GM21360 (cell line): ENCODE data around the gene SPTBN1.

ENCODE experiments used
- ATAC-seq: cut with Tn5 transposase; IDR thresholded peaks from one replicate; pipeline ENCODE4 v1.9.1; 2021; ENCODE audit warnings: mild to moderate bottlenecking, moderate library complexity; ENCODE audit not compliant: unreplicated experiment

SPTBN1 gene

DNA sequence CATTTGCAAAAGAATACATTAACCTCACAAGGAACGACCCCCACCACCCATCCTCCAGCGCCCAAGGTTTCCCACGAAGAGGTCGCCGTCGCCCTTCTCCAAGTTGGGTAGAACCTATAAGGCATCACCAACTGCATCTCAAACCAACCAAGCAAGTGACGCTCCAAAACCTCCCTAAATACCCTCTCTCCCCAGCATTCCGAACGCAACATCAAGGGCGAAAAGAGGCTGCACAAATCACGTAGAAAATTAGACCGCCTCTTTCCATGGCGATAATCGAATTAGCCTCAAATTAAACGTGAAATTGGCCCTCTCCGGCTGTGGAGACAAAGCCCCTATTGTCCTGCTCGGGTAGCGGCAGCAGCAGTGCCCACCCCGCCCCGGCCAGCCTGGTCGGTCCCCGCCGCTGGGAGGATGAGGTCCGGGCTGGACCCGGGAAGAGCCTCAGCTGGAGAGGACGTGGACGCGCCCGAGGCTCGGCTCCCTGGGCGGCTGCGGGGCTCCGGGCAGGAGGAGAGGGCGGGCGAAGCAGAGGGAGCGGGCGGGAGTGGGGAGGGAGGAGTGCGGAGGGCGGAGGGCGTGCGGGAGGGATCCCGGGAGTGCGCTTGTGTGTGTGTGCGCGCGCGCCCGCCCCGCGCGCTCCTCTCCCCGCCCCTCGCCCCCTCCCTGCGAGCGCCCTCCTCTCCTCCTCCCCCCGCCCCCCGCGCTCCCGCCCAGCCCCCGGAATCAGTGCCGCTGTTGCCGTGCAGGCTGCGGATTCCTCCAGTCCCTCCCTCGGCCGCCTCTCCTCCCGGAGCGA, at the start of gene SPTBN1:
Gene SPTBN1 (plus strand): TSS at position 765 of the 799 bp plus-strand sequence. CDS start 70,092 bp downstream, outside the sequence.
- peak; percentile 44 for ATAC-seq

DNA sequence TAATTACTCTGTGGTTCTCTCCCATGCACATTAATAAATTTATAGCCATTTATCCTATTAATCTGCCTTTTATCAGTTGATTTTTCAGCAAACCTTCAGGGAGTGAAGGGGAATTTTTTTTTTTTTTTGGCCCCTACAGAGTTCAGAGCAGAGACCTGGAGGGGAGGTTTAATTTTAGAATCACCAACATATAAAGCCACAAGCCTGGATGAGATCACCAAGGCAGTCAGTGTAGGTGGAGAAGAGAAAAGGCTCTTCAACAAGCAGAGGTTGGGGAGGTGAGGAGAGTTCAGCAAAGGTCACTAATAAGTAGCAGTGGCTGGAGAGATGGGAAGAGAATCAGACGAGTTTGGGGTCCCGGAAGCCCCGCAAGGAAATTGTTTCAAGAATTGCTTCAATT, 48.4 kb upstream of the SPTBN1 start:
- no peak for ATAC-seq

DNA sequence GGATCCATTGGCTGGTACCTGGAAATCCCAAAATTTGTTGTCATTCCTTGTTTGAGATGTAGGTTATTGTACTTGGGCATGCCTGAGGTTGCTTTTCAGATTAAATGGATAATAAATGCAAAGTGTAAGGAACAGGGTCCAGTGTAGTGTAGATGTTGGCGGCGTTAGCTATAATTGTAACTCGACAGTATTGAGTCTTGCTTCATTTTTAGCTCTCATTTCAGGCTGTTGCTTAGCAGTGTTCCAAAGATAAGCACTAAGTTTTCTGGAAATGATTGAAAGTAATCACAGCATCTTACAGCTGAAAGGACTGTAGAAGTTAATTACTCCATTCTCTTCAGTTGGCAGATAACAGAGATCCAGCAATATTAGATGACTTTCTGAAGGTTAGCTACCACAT, 47.8 kb upstream of the SPTBN1 start:
- no peak for ATAC-seq

DNA sequence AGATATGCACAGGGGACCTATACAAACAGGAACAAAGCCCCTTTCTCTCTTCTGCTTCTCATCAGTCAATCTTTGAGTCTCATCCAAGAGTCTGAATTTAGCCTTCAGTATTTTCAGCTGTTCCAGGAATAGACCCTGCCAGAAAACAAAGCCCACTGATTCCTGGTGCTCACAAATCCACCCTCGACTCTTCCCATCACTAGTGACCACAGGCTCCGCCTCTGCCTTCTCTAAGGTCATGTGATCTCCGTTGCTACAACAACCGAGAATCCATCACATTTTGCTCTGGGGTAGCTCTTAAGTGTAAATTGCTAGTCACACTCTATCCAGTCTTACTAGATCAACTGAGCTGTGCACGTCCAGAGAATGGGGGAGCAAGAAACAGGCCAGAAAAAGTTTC, 46.4 kb upstream of the SPTBN1 start:
- ATAC-seq, result no peak

DNA sequence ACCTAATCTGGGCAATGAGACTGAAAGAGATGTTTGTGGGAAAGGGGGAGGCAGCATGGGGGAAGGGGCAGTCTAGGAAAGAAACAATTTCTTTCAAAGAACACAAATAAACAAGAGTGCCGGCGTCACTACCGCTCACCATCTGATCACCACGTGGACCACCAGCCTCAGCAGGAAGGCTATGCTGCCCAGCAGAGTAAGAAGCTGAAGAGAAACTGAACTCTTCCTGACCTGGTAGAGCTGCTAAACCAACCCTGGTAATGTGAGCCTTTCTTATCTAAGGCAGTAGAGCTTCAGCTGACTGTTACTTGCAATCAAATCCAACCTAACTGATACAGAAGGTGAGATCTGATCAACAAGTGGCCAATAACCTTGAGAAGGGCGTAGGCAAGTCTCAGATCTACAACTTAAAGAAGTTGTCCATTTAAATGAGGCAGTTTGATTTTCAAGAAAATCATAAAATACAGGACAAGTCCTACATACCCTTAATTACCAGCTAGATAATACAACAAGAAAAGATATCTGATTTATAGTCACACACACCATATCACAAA, 44.2 kb upstream of the SPTBN1 start:
- no peak for ATAC-seq

DNA sequence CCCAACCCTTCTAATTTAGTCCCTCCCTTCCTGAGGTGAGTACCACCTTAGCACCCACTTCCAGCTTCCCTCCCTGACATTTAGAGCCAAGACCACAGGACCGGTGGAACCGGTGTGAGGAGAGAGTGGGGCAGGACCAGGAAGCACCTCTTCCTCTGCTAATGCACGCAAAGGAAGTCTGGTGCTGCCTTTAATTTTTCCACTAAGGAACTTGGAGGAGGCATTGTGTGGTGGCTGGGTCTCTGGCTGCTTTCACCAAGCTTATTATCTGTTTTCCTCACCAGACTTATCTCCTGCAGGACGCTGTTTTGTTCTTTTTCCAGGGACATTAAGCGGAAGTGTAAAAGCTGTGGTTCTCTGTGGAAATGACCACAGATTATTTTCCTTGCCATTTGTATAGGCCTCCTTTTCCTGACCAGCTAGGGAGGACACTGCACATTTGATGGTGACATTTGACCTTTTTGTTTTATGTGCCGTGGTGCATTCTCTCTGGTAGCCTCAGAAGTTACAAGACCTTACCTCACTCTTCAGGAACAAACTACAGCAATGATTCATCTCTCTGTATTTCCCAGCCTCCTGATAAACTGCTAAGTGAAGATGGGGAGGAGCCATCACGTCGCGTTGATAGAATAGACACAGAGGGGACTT, 39.8 kb upstream of the SPTBN1 start:
- ATAC-seq, result no peak

DNA sequence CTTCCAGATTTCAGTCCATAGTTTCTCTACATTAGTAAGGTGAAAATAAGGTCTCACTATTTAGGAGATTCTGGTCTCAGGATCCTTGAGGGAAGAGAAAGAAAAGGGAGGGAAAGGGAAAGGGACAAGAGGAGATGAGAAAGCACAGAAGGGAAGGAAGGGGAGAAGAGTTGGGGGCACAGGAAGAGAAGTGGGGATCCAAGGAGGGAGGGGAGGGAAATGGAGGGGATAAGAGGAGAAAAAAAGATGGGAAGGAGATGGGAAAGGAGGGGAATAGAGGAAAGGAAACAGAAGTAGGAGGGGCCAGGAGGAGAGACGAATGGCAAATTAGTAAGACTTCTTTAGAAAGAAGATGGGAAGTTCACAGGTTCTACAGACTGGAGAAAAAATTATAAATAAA, 39.2 kb upstream of the SPTBN1 start:
- no peak for ATAC-seq

DNA sequence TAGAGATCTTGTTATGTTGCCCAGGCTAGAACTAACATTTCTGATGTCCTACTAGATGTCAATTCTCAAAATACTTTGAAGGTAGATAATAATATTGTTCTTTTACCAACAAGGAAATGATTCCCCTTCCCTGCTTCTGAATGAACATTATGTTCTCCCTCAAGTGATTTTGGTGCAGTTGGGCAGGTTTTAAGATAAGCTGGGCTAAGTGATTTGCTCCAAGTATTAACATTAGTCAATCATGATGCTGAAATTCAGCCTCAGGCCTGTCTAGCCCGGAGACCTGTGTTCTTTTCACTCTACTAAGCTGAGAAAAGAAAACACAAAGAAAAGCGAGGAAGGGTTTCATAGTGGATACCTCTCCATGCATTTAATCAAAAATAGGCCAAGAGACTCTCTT, 38.5 kb upstream of the SPTBN1 start:
- ATAC-seq, result no peak

DNA sequence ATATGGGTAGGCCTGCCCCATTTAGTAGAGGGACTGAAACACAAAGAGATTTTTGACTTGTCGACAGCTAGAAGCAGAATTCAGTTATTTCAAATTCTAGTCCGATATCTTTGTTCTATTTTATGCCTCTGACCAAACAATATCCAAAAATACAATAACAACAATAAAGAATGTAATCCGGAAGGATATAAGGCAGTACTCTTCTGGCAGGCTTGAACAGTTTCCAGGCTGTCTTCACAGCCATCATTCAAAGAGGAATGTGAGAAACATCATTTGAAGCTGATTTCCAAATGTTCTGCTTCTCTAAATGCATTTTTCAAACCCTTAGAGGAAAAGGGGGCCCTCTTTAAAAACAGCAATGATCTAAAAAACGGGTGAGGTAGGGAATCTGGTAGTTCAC, 36.7 kb upstream of the SPTBN1 start:
- no peak for ATAC-seq

DNA sequence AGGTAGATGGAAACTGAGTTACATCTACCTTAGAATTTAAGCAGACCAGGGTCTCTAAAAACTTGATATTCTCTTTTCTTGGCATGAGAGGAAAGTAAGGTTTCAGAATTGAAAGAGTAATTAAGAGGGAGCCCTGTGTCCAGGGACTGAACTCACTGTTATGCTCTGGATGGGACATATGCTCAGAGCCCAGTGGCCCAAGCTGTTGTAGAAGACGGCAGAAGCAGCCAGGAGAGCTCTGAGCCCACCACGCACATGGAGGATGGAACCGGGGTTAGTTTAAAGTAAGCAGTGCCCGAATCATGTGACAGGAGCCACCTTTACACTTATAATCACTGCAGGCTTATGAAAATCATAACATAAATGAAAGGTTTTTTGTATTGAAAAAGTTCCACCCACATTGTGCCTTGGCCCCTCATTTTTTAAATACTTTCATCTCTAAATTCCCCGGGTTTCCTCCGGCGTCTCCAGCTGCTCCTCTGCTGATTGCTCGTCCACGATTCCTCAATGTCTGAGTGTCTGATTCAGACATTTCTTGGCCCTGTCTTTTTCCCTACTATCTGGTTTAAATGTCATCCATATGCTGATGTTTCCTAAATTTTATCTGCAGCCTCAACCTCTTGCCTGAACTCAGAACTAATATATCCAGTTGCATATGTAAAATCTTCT, 36.1 kb upstream of the SPTBN1 start:
- no peak for ATAC-seq

DNA sequence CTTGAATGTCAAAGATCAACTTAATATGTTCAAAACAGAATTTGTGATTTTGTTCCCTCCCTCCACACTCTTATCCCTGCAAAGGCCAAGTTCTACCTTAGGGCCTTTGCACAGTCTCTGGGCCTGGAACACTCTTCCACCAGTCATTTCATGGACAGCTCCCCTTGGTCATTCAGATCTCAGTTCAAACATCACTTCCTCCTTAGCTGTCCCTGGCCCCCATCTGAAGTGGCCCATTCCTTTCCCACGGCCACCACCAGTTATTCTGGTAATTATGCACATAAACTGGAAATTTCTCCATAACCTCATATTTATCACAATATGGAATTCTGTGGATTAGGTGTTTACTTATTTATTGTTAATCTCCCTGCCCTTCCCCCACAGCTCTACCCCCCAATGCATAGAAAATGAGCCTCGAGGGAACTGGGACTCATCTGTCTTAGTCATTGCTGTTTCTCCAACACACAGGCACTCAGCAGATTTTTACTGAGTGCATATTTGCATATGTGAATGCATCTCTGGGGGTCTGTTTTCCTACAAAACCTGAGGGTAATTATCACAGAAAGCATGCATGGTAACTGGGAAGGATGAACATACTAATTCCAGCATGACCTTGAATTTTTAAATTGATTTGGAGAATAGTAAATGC, 35.5 kb upstream of the SPTBN1 start:
- ATAC-seq, result no peak

DNA sequence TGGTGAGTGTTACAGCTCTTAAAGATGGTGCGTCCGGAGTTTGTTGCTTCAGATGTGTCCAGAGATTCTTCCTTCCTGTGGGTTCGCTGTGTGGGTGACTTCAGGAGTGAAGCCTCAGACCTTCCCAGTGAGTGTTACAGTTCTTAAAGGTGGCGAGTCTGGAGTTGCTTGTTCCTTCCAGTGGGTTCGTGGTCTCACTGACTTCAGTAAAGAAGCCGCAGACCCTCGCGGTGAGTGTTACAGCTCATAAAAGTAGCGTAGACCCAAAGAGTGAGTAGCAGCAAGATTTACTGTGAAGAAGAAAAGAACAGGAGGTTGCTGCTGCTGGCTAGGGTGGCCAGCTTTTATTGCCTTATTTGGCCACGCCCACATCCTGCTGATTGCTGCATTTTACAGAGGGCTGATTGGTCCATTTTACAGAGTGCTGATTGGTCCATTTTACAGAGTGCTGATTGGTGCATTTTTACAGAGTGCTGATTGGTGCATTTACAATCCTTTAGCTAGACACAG, 34.0 kb upstream of the SPTBN1 start:
- ATAC-seq, result no peak

DNA sequence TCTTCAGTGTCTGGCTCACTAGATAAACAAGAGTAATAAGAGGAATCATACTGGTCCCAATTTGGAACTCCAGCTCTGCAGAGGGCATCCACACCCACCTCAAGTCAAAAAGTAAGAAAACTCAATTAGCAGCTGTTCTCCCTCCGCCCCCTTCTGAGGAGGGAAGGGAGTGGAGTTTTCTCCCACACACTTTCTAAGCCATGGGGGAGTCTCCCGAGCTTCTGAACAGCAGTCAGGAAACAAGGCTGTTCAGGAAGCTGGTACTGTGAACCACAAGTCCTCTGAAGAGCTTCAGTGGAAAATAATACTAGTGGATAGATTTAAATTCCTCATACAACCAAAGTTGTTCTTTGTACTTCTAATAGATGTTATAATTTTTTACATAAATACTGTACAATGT, 32.9 kb upstream of the SPTBN1 start:
- no peak for ATAC-seq

DNA sequence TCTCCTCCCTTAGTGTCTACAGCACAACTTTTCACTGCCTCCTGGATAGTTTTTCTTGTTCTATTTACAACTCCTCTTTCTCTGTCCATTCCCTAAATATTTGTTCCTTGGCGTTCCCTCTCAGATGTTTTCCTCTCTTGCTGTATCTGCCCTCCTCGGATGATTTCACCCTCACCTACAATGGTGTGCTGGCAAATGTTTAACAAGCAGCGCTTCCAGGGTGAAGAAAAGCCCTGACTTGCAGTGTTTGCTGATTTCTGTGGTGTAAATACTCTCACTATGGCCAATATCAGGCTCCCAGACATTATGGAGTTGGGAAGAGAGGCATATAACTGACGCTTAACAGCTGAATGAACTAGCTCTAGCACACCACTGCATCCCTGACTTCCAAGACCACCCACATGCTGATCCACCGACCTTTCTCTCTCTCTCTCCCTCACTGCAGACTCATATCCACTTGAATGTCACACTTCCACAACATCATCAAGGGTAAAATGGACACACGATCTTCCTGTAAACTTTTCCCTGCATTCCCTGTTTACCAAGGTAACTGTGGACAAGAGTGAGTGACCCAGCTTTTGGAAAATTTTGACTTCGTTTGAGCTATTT, 31.5 kb upstream of the SPTBN1 start:
- ATAC-seq, result no peak

DNA sequence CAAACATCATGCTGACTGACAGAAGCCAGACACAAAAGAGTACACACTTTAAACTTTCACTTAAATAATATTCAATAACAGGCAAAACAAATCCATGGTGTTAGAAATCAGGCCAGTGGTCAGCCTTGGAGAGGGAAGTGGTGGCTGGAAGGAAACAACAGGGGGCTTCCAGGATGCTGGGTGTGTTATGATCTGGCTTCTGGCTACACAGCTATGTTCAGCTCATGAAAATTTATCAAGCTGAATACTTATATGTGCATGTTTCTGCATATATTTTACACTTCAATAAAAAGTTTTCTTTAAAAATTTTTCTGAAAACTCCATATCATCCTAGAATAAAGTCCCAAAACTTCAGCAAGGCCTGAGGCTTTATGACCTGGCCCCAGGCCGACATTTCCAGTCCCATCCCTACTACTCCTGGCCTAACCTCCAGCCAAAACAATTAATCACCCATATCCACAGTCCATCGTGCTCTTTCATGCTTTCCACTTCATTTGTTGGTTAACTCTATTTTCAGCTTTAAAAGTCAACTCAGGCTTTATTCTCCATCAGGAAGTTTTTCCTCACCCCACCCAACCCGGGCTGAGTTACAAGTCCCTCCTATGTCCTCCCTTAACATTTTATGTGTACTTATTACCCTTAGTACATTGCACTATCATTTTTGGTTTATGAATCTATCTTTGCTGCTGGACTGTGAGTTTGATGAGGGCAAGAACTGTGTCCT, 27.9 kb upstream of the SPTBN1 start:
- ATAC-seq, result no peak

DNA sequence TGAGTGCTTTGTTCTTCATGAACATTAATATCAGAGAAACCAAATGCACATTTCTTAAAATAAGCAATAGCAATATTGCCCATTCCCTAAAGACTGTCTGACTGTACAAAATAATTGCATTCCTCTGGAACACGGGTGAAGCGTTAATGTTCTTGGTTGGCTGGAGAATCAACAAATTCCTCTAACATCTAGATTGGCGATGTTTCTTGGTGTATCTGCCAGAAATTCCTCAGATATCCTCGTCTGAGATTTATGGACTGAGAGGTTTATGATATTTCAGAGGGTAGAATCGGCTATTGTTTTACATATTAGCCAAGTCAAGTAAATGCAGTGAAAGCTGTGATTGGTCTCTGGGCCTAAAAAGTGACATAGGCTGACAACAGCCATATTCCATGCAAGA, 27.1 kb upstream of the SPTBN1 start:
- no peak for ATAC-seq

DNA sequence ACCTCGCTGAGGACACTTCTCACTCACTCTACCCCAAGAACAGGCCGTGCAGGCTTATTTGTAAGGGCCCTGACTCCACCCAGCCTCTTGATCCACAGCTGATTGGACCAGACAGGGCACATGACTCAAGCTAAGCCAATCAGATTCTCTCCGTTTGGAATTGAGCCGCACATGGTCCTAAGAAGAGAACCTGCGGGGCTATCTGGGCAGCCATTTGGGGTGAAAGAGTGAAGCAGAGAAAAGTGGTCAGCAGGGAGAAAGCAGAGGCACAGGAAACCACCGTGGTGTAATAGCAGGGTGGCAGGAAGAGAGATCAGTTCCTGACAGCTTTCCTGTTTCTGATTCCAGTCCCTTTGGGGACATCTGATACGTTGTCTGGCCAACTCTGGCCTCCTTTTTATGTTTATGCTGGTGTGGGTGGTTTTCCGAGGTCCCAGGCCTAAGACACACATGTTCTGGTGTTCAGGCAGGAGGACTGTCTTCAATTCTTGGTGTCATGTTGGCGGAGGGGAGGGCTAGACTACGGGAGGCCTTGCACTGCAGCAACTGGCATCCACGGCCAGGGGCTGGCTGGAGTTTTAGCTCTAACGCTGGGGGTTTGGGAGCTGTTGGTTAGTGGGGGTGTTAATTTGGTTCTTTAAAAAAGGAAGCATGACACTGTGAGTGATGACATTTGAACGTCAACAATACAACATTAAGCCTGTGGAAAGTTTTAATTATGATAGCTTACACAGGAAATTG, 26.1 kb upstream of the SPTBN1 start:
- ATAC-seq, result no peak

DNA sequence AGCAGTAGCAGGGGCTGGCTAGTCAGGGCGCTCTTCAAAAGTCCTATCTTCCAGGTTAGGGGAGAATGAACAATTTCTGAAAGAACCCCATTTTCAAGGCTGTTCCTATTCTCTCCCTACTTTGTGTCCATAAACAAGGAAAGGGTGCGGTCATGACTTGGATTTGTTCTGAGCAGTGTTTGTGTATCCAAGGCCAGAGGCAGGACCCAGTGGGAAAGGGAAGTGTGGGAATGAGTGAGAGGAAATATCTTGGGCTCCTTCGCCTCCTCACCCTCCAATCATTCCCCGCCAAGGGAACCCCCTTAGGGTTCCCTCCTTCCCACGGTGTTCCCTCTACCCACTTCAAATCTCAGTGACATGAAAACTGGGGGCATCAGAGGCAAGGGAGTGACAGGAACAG, 25.5 kb upstream of the SPTBN1 start:
- no peak for ATAC-seq
